HL-60/S4 treated with phorbol 12-myristate 13-acetate at 8.2 ng/mL for 4 days and 3 days (cell line): ENCODE data around the gene LY6G6F.

ENCODE experiments used
- in situ Hi-C: fragments of 300-500 bp; cut with MboI; formaldehyde crosslinking; loops from 2 replicates; pipeline ENCODE4 v1.15.0; 2022; ENCODE audit warnings: low sequenced_read_pairs

The LY6G6F gene

GRCh38 chr6:31669676-31670075 is 37.0 kb upstream of the LY6G6F start, which contains the start of gene LY6G5B:
TSS of gene LY6G5B (plus strand) at chr6:31669976. CDS start at chr6:31670951, 975 bp downstream.
- in situ Hi-C loops: loop anchor here (25.0 kb wide), 1 partner anchor 293 kb away; the partner anchor contains the start of genes DXO, NELFE and SKIC2

DNA sequence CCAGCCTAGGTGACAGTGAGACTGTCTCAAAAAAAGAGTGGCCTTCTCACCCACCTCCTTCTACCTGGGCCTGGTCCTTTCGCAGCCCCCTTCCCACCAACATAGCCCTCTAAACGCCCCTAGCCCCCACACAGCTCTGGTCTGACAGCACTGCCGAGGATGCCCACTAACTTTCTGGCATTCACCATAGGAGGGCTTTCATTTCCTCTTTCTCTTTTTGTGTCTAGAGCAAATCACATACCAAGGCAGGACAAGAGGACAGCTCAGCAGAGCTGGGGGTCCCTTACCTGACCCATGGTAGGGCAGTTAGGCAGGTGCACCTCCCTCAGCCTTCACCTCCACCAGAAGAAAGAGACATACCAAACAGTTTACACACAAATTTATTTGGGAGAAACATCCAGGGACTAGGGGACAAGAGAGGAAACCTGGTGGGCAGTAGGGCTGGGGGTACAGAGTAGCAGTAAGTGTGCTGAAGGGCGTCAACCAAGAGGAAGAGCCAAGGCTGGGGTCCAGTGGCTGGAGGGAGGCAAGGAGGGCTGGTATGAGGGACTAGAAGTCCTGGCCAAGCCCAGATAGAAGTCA is 30.3 kb upstream of the LY6G6F start:
- in situ Hi-C loops: no loop called here

DNA sequence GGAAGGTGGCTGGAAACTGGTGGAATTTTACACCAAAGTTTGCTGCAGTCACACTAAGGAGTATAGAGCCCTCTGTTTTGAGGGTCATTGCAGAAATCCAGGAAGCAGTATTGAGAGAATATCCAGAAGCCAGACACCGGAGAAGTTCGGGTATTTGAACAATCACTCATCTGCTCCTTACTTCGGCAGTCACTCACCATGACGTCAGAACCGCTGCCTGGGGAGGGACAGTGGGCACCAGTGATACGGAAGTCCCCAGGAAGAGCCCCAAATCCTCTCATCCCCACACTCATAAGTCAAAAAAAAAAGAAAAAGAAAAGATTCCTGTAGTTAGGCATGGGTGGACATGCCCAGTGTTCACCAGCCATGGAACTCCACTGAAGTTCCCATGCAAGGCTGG is 29.8 kb upstream of the LY6G6F start:
- in situ Hi-C loops: no loop called here

- in situ Hi-C loops: no loop called here
Measured at GRCh38 chr6:31677955-31678354, 28.7 kb upstream of the LY6G6F start.

DNA sequence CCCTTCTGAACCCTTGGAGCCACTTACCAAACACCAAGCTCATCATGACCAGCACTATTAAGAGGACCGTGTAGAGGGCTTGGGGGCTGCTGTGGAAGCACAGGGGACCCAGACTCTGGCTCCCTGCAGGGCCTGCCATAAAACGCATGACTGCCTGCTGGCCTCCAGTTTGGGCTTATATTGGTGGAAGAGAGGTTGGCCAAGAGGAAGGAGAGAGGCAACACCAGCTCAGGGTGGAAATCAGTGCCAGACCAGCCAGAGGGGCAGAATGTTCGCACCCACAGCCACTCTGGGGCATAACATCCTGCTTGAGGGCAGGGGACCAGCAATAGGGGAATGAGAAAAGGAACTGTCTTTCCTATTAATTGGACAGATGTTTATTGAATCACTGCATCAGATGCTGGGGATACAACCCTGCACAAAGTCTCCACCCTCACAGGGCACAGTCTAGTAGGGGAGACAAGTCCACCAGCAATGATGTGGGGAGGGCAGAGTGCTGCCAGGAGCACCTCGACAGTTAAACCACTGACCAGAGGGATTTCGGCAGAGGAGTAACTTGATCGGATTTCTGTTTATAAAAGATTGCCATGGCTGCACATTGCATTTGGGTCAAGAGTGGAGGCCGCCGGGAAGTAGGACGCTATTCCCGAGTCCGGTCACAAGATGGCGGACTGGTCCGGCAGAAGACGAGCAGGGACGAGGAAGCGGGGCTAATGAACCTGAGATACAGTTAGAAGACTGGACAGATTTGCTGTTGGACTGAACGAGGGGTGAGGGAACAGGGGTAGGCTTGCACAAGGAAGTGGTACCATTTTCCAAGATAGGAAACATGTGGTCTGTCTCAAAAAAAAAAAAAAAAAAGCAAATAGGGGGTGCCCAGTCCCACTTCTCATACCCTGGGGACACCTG is 26.2 kb upstream of the LY6G6F start, which contains the start of gene LY6G5C:
Gene LY6G5C (minus strand): TSS at position 842 of the 909 bp plus-strand sequence. CDS start 694 bp downstream, at position 148.
- in situ Hi-C loops: loop anchor here (10.0 kb wide), 1 partner anchor 84 kb away; the partner anchor contains the start of gene SAPCD1

DNA sequence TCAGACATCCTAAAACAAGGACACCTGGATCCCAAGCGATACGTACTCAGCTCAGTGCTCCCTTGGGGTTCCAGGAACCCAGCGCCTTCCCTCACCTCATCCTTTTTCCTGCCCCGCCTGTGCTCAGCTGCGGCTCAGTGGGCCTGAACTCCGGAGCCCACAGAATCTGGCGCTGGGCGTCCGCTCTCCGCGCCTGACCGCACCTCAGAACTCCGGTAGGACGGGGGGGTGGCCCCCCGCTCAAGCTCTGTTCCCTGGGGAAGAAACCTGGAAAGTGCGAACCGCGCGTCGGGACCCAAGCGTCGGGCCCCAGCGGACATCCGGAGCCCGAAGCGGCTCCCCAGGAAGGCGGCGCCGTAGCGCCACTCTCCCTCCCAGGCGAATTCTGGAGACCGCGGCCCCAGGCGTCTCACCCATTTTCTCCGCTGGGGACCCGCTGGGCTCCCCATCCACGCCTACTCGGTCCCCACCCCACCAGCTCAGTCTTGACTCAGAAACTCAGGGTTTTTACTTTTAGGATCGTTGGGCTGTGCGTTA is 25.5 kb upstream of the LY6G6F start:
- in situ Hi-C loops: loop anchor here (10.0 kb wide), 1 partner anchor 84 kb away; the partner anchor contains the start of gene SAPCD1

GRCh38 chr6:31683591-31683990 is 23.1 kb upstream of the LY6G6F start:
- in situ Hi-C loops: loop anchor here (10.0 kb wide), 1 partner anchor 81 kb away; the partner anchor contains the start of gene SAPCD1

DNA sequence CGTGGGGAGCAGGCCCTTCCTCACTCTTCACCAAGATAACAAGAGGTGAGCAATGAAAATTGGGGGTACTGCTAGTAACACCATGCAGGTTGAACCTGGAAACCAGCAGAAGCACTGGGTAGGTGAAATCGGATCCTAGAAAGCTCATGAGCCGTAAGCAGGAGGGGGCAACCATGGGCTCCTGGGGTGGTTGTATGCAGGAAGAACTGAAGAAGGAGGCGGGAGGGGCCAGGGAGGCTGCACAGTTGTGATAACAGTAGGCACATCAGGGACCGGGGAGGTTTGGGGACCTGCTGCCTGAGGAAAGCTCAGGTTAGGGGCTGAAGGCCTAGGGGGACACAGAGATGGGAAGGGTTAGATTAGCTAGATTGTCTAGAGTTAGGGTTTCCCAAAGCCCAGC is 20.2 kb upstream of the LY6G6F start:
- in situ Hi-C loops: loop anchor here (10.0 kb wide), 1 partner anchor 78 kb away; the partner anchor contains the start of gene SAPCD1

GRCh38 chr6:31687321-31687720 is 19.3 kb upstream of the LY6G6F start:
- in situ Hi-C loops: loop anchor here (10.0 kb wide), 1 partner anchor 77 kb away; the partner anchor contains the start of gene SAPCD1

DNA sequence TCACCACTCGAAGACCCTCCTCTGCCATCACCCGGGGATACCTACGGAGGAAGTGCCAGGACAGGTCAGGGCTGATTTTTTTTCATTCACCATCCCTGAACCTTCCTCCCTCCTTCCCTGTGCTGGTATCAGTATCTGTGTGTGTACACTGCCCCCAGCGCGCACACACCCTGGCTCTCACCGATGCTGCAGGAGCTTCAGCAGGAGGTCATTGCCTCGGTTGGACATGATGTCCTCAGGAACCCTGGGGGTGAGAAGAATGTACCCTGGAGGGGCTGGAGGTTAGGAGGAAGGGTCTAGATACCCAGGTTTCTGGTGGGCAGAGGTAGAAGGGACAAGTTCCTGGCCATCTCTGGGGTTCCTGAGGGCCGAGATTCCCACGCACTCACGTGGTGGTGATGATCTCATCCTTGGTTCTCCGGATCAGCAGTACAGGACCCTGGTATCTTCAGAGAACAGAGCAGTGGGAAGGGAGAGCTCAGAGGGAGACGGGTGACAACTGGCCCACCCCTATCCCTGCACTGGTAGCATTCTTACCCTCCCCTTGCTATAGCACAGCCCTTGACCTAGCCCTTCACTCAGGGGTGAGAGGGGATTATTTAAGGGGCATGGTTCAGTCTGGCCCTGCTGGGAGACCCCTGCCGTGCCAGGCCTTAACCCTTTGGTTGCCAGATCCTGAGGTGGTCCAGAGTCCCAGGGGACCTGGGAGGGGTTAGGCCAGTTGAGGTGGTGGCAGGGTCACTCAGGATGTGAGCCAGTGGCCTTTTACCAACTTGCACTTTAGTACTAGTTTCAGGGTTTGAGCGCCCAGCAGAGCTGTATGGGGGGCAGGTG is 18.6 kb upstream of the LY6G6F start:
- in situ Hi-C loops: loop anchor here (10.0 kb wide), 1 partner anchor 77 kb away; the partner anchor contains the start of gene SAPCD1

DNA sequence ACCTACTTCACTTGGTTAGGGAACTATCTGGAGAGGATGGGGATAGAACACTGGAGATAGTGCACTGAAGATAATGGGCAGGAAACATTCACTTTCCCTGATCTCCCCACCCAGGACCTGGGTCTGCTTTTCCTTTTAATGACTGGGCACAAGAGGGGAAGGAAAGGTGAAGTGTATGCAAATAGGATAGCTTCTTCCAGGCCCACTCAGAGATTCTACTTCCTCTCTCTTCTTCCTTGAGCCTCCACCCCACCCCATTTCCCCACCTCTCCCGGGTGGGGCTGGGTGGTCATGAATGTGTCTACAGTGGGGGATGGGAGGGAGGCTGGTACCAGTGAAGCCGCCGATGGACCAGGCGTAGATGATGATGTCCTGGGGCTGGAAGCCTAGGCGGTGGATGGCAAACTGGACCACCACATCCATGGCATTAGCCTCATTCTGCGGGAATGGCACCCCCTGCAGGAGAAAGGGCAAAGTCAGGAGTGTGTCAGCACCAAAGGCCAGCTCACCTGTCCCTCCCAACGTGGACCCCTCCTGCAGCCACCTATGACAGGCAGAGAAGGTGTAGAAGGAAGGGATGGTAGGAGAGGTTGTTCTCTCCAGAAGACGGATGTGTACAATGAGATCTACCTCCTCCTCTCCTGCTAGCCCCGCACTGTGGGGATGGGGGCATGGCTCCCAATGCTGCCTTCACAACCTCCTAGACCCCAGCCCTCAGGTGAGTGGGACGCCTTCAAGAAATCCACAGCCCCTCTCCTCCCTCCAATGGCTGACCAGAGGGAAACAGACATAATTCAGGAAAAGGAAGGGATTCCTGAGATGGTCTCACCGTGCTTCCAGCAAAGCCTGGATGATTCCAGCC is 17.2 kb upstream of the LY6G6F start:
- in situ Hi-C loops: loop anchor here (10.0 kb wide), 1 partner anchor 75 kb away; the partner anchor contains the start of gene SAPCD1

GRCh38 chr6:31690231-31691077 is 16.2 kb upstream of the LY6G6F start:
- in situ Hi-C loops: no loop called here

- in situ Hi-C loops: no loop called here
Measured at GRCh38 chr6:31691078-31691463, 15.6 kb upstream of the LY6G6F start.

DNA sequence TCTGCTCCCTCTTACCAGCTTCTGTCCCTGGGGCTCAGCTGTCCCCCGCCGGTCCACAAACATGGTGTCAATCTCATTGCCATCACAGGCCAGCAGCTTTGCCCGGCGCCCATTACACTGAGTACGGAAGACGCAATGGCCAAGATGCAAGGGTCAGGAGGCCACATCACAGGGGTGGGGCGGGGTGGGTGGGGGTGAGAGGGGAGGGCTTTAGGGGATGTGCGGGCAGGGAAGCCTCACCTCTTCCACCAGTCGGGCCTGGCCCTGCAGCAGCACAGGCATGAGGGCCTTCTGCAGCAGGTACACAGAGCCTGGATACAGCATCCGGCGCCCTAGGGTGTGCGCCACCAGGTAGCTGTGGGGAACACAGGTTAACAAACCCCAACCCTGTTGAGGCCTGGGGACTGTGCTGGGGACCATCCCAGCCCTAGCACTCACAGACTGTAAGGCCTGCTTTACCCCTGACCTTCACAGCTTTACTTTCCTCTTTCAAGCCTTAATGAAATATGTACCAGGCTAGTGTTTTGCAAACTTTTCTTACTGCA is 15.0 kb upstream of the LY6G6F start:
- in situ Hi-C loops: no loop called here

GRCh38 chr6:31692353-31692752 is 14.3 kb upstream of the LY6G6F start:
- in situ Hi-C loops: no loop called here

DNA sequence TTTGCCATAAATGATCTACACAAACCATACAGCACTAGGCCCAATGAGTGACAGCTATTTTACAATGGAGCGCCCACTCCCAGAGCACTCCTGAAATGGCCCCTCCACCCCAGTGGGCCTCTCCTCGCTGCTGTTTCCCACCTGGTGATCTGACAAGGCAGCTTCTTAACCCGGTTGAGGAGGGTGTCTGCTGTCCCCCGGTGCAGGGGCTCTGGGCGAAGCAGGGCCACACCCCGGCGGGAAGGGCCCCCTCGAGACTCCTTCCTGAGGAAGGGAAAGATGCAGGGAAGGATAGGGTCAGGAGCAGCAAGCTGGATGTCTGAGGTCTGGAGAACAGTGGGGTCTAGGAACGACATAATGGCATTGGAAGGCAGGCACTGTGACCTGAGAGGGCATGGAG is 13.8 kb upstream of the LY6G6F start:
- in situ Hi-C loops: no loop called here

DNA sequence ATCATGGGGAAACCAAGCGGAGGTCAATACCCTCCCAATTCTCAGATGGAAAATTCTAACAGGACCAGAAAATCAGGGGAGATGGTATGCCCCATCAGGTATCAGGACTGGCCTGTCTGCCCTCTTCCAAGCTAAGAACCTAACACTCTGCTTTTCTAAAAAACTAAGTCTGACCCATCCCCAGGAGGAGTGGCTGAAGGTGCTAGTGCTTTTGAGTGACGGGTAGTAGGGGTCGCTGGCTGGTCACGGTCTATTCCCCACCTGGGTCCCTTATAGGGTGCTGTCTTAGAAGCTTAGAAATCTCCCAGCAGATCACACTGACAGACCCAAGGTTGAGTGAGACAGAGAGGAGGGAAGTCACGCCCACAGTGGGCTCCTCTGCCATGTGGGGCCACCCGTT is 13.1 kb upstream of the LY6G6F start:
- in situ Hi-C loops: no loop called here

- in situ Hi-C loops: no loop called here
Measured at GRCh38 chr6:31697555-31697954, 9.1 kb upstream of the LY6G6F start.
